GM12878 (cell line): ENCODE data around the gene PHF1. TPM values are rescaled to one million over a fixed set of nuclear protein-coding genes. Genes with fewer than 3 reads are reported as not detected.
"Not testable (repeated sequence)": the region's sequence is repeated elsewhere in the genome, so short reads cannot be mapped to it uniquely, and the experiment has no call there.

Experiments used
- ATAC-seq: fragments of 200-7000 bp; cut with Tn5 transposase; 3 replicates; pipeline ENCODE4 v1.9.1; 2020; ENCODE audit warnings: mild to moderate bottlenecking, moderate library complexity
- BruUV-seq: library from RNA; stranded (reverse); fragments of 400-500 nt; replicated peaks from 2 replicates; lab custom pipeline; 2021; lab: Mats Ljungman, UMichigan
- CTCF ChIA-PET: fragments of 300-600 bp; sonication (Branson Sonifier 250); formaldehyde crosslinking; extraction: SDS; loops from one replicate; lab custom pipeline; 2021; ENCODE audit warnings: inconsistent platforms; lab: Yijun Ruan, JAX
- POLR2A ChIA-PET: fragments of 350-600 bp; formaldehyde crosslinking; extraction: SDS; loops from one replicate; lab custom pipeline; 2021; ENCODE audit warnings: inconsistent platforms; lab: Charles Lee
- RAD21 ChIA-PET: fragments of 300-600 bp; sonication (Branson Sonifier 250); formaldehyde crosslinking; loops from one replicate; lab custom pipeline; 2023; ENCODE audit warnings: antibody characterized with exemption; ENCODE audit not compliant: unreplicated experiment; lab: Charles Lee
- SMC1A ChIA-PET: fragments of 300-600 bp; sonication (Branson Sonifier 250); formaldehyde crosslinking; loops from one replicate; lab custom pipeline; 2023; ENCODE audit not compliant: unreplicated experiment, uncharacterized antibody; lab: Charles Lee
- DNase-seq: peaks from one replicate; pipeline ENCODE4 v3.0.0-alpha.2; 2011; ENCODE audit warnings: low read depth, low spot score
- FAIRE-seq: peaks from 3 replicates; lab custom pipeline; 2011; peaks lifted over from hg19 to GRCh38; lab: Jason Lieb, UNC
- H2AFZ ChIP-seq: 2 replicates; pipeline ENCODE4 v1.6.0; 2011; ENCODE audit warnings: low read depth, low read length, control low read depth; ENCODE audit not compliant: control insufficient read depth
- H3K27ac ChIP-seq: 2 replicates; pipeline ENCODE4 v1.5.1; 2011; ENCODE audit warnings: control low read depth; ENCODE audit not compliant: control insufficient read depth, insufficient read depth
- H3K27me3 ChIP-seq, 2 experiments: replicated peaks in 1 of 2; 2 replicates each; pipeline versions ENCODE4 v1.6.0 to v1.6.1; 2011; ENCODE audit warnings: low read length in 1 of 2; ENCODE audit not compliant: control insufficient read depth in 2 of 2, insufficient read depth in 2 of 2
- H3K36me3 ChIP-seq, 2 experiments: 2 replicates each; pipeline ENCODE4 v1.5.1; 2011; ENCODE audit warnings: low read length in 1 of 2; ENCODE audit not compliant: control insufficient read depth in 2 of 2, insufficient read depth in 2 of 2
- H3K4me1 ChIP-seq: 2 replicates; pipeline ENCODE4 v1.6.1; 2011; ENCODE audit warnings: mild to moderate bottlenecking, low read length, moderate library complexity, mixed read lengths; ENCODE audit not compliant: control insufficient read depth, insufficient read depth
- H3K4me2 ChIP-seq: 2 replicates; pipeline ENCODE4 v1.6.0; 2011; ENCODE audit warnings: control low read depth; ENCODE audit not compliant: control insufficient read depth, insufficient read depth
- H3K4me3 ChIP-seq: fragments of 200-600 bp; sonication (generic); 2 replicates; pipeline ENCODE4 v1.5.1; 2016
- H3K79me2 ChIP-seq: 2 replicates; pipeline ENCODE4 v1.6.0; 2011; ENCODE audit warnings: low read length; ENCODE audit not compliant: control insufficient read depth, insufficient read depth
- H3K9ac ChIP-seq: 2 replicates; pipeline ENCODE4 v1.8.0; 2011; ENCODE audit warnings: low read length, control low read depth, mixed read lengths; ENCODE audit not compliant: control insufficient read depth, insufficient read depth
- H3K9me3 ChIP-seq: replicated peaks from 3 replicates; pipeline ENCODE4 v1.5.1; 2011; ENCODE audit warnings: mild to moderate bottlenecking, low read length; ENCODE audit not compliant: control insufficient read depth, insufficient read depth
- H4K20me1 ChIP-seq: 2 replicates; pipeline ENCODE4 v1.6.0; 2011; ENCODE audit not compliant: control insufficient read depth, insufficient read depth
- GATAD2B ChIP-seq: fragments of 450-650 bp; conservative IDR thresholded peaks from 2 replicates; pipeline ENCODE4 v1.6.1; 2017; ENCODE audit warnings: low read depth, mild to moderate bottlenecking, moderate library complexity
- NR2C1 ChIP-seq: fragments of 450-650 bp; IDR thresholded peaks from 2 replicates; pipeline ENCODE4 v1.6.1; 2017; ENCODE audit warnings: antibody characterized with exemption, mild to moderate bottlenecking, moderate library complexity
- SUPT20H ChIP-seq: IDR thresholded peaks from 2 replicates; pipeline ENCODE4 v1.6.1; 2011; ENCODE audit warnings: low read depth, mild to moderate bottlenecking, low read length, moderate library complexity, borderline replicate concordance; ENCODE audit not compliant: control insufficient read depth
- WGBS: methylation state at CpG from one replicate; pipeline ENCODE4 v1.1.6; 2016; ENCODE audit warnings: low lambda C conversion rate; ENCODE audit not compliant: insufficient replicate concordance, insufficient coverage; ENCODE audit errors: missing lambda C conversion rate; 5-methylcytosine and 5-hydroxymethylcytosine counted together
- in situ Hi-C: fragments of 300-500 bp; cut with MboI; formaldehyde crosslinking; loops from 9 replicates; pipeline ENCODE4 v1.14.3; 2018; ENCODE audit warnings: mixed read lengths
- intact Hi-C: fragments of 100-400 bp; cut with micrococcal nuclease; formaldehyde crosslinking; loops from one replicate; pipeline ENCODE4 v1.14.2; 2022; ENCODE audit not compliant: unreplicated experiment
- polyA plus RNA-seq, 11 experiments: library from polyadenylated mRNA; depleted of rRNA in 4 of 11; unstranded in 6 of 11; stranded (reverse) in 5 of 11; fragments of >200 nt; fragmentation: Nextera tagmentation in 4 of 11; fragmentation: Illumina TruSeq in 1 of 11; extraction: Ambion mirVana in 4 of 11; extraction: Trizol in 1 of 11; gene quantifications; 1 replicate in 1 of 11; 2 replicates in 10 of 11; pipeline versions ENCODE4 v1.2.1 to v1.2.3, GENCODE V29; 2011 to 2016; ENCODE audit warnings: inconsistent platforms in 2 of 11, missing spikeins in 2 of 11, low read depth in 1 of 11
- total RNA-seq, 4 experiments: library from RNA; depleted of rRNA in 3 of 4; stranded (reverse); fragments of >200 nt in 3 of 4; fragmentation: Illumina TruSeq in 1 of 4; extraction: Trizol in 1 of 4; gene quantifications; 2 replicates each; pipeline versions ENCODE4 v1.2.1 to v1.2.3, GENCODE V29; 2013 to 2021
- TF ChIP-seq, protein P1 (sequence below): fragments of 450-650 bp; formaldehyde crosslinking; IDR thresholded peaks from 2 replicates; pipeline ENCODE4 v1.4.0; 2020; ENCODE audit warnings: mild to moderate bottlenecking, moderate library complexity

PHF1 gene
- total and polyA plus RNA-seq, 10 of the 15 experiments (the other 5 are each of a cell fraction or from before 2014, with no cell fraction given) = 1.3 to 17.8 (median 6.2) TPM

- BruUV-seq, H3K79me2 ChIP-seq, H3K4me1 ChIP-seq, DNase-seq, H3K36me3 ChIP-seq, H3K4me2 ChIP-seq, H3K9ac ChIP-seq, H4K20me1 ChIP-seq, H3K4me3 ChIP-seq, POLR2A ChIA-PET, intact Hi-C loops, H3K9me3 ChIP-seq, H2AFZ ChIP-seq, H3K27me3 ChIP-seq, RAD21 ChIA-PET, H3K27ac ChIP-seq, FAIRE-seq, in situ Hi-C loops: not testable (repeated sequence)
- WGBS = 54% methylated on average over 10 of the region's 10 CpGs
- ATAC-seq = peak; percentile 71
- SMC1A ChIA-PET = interaction anchor here (1.7 kb wide), 1 partner anchor 20 kb away, joined by 6 read pairs; no protein-coding TSS in a partner anchor
- CTCF ChIA-PET = interaction anchor here (1.2 kb wide), 1 partner anchor 25 kb away, joined by 3 read pairs; no protein-coding TSS in a partner anchor
Measured at GRCh38 chr6:33365206-33365971, 45.4 kb upstream of the PHF1 start.

DNA sequence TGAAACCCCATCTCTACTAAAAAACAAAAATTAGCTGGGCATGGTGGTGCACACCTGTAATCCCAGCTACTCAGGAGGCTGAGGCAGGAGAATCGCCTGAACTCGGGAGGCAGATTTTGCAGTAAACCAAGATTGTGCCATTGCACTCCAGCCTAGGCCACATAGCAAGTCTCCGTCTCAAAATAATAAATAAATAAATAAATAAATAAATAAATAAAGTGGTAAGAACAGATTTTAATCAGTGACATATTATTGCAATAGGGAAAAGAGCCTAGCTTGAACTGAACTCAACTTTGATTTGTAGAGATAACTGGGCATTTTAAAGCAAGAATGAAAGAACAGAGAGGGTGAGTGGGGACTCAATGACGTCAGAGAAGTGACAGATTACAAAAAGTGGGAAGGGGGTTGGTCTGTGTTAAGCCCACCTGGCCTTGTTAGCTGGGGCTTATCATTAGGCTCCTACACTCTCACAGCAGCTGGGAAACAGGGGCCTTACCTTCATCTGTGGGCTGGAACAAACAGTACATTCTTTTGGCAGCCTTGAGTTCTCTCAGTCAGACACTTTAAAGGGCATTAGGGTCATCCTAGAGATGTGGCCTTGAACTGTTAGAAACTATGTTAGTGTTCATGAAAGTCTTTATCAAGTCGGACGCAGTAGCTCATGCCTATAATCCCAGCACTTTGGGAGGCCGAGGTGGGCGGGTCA is 43.7 kb upstream of the PHF1 start:
- no peaks in the 10 kb centered on the region for H3K79me2 ChIP-seq
- 82% methylated on average over 8 of the region's 8 CpGs for WGBS
- CTCF ChIA-PET = interaction anchor here (0.6 kb wide), 1 partner anchor 13 kb away, joined by 5 read pairs; no protein-coding TSS in a partner anchor
- no peak for TF ChIP-seq SUPT20H
- no peak for TF ChIP-seq GATAD2B
- TF ChIP-seq, protein P1, sequence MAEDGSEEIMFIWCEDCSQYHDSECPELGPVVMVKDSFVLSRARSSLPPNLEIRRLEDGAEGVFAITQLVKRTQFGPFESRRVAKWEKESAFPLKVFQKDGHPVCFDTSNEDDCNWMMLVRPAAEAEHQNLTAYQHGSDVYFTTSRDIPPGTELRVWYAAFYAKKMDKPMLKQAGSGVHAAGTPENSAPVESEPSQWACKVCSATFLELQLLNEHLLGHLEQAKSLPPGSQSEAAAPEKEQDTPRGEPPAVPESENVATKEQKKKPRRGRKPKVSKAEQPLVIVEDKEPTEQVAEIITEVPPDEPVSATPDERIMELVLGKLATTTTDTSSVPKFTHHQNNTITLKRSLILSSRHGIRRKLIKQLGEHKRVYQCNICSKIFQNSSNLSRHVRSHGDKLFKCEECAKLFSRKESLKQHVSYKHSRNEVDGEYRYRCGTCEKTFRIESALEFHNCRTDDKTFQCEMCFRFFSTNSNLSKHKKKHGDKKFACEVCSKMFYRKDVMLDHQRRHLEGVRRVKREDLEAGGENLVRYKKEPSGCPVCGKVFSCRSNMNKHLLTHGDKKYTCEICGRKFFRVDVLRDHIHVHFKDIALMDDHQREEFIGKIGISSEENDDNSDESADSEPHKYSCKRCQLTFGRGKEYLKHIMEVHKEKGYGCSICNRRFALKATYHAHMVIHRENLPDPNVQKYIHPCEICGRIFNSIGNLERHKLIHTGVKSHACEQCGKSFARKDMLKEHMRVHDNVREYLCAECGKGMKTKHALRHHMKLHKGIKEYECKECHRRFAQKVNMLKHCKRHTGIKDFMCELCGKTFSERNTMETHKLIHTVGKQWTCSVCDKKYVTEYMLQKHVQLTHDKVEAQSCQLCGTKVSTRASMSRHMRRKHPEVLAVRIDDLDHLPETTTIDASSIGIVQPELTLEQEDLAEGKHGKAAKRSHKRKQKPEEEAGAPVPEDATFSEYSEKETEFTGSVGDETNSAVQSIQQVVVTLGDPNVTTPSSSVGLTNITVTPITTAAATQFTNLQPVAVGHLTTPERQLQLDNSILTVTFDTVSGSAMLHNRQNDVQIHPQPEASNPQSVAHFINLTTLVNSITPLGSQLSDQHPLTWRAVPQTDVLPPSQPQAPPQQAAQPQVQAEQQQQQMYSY (CRISPR knock-in tag) = no peak
- no peak for TF ChIP-seq NR2C1
- TF ChIP-seq, all 136 proteins: peak for 0
- POLR2A ChIA-PET = interaction anchor here (0.6 to 0.9 kb wide), 4 partner anchors 49 to 285 kb away, joined by 3 to 8 read pairs (median 5); partner anchors contain the start of gene ZBTB22
- no TSS peak for BruUV-seq
- no peaks in the 10 kb centered on the region for H3K36me3 ChIP-seq
- H3K9ac ChIP-seq = no peak overlapping the region
- intact Hi-C loops (no loop called here), in situ Hi-C loops (no loop called here)
- H3K4me2 ChIP-seq = no peak overlapping the region
- no peaks in the 10 kb centered on the region for H3K4me1 ChIP-seq
- no peaks in the 10 kb centered on the region for H3K9me3 ChIP-seq
- H3K27ac ChIP-seq = no peak overlapping the region
- no peak for FAIRE-seq
- SMC1A ChIA-PET = no interaction called here
- no peak overlapping the region for H3K4me3 ChIP-seq
- H4K20me1 ChIP-seq = no peaks in the 10 kb centered on the region
- ATAC-seq = no peak
- no peak for DNase-seq
- RAD21 ChIA-PET = no interaction called here
- H3K27me3 ChIP-seq = no peaks in the 10 kb centered on the region; a peak in 1 of 4 replicates
- no peak overlapping the region for H2AFZ ChIP-seq
